ENCODE data around the gene SLC5A9.
A peak's percentile ranks its signal among the peaks of the same experiment; 100 is the strongest.
"Not testable (repeated sequence)": the region's sequence is repeated elsewhere in the genome, so short reads cannot be mapped to it uniquely, and the experiment has no call there.

SLC5A9 gene

GRCh38 chr1:48236716-48237470 is 14.4 kb downstream of the SLC5A9 start:
- DNase-seq (ENCODE audit: low spot score) (peak; percentile 48), FAIRE-seq (peak; percentile 55)

- DNase-seq (ENCODE audit: low spot score) (no peak), FAIRE-seq (no peak)
These were observed 19.7 kb downstream of the SLC5A9 start for GRCh38 chr1:48242141-48242736.

- DNase-seq (ENCODE audit: low spot score) (no peak), FAIRE-seq (no peak)
These were observed 22.6 kb downstream of the SLC5A9 start for GRCh38 chr1:48245106-48245505.

GRCh38 chr1:48246727-48247126 is 24.2 kb downstream of the SLC5A9 start:
- DNase-seq (ENCODE audit: low spot score), result no peak
- FAIRE-seq, result no peak

- FAIRE-seq, result no peak
These were observed 25.8 kb downstream of the SLC5A9 start for GRCh38 chr1:48248356-48248755.

GRCh38 chr1:48249868-48250267 is 27.4 kb downstream of the SLC5A9 start:
- DNase-seq (ENCODE audit: low spot score) (no peak), FAIRE-seq (no peak)

More at GRCh38 chr1:48248356-48248755, 25.8 kb downstream of the SLC5A9 start:
- DNase-seq (ENCODE audit: low spot score), result no peak

GRCh38 chr1:48250572-48250971 is 28.1 kb downstream of the SLC5A9 start:
- FAIRE-seq (no peak), DNase-seq (ENCODE audit: low spot score) (no peak)

- DNase-seq (ENCODE audit: low spot score) (no peak), FAIRE-seq (no peak)
These were observed 28.8 kb downstream of the SLC5A9 start for GRCh38 chr1:48251323-48251722.

GRCh38 chr1:48251821-48252220 is 29.3 kb downstream of the SLC5A9 start:
- DNase-seq (ENCODE audit: low spot score), result no peak
- FAIRE-seq, result no peak

- DNase-seq (ENCODE audit: low spot score) (no peak), FAIRE-seq (no peak)
These were observed 31.7 kb downstream of the SLC5A9 start for GRCh38 chr1:48254254-48254653.

GRCh38 chr1:48258106-48258505 is 35.6 kb downstream of the SLC5A9 start:
- FAIRE-seq (no peak), DNase-seq (ENCODE audit: low spot score) (no peak)

- DNase-seq (ENCODE audit: low spot score) (no peak), FAIRE-seq (no peak)
These were observed 39.4 kb downstream of the SLC5A9 start for GRCh38 chr1:48261881-48262400.

GRCh38 chr1:48263041-48263440 is 40.5 kb downstream of the SLC5A9 start:
- DNase-seq (ENCODE audit: low spot score) (no peak), FAIRE-seq (no peak)

GRCh38 chr1:48266576-48266975 is 44.1 kb downstream of the SLC5A9 start:
- no peak for FAIRE-seq
- DNase-seq (ENCODE audit: low spot score), result no peak

GRCh38 chr1:48277437-48277836 is 54.9 kb downstream of the SLC5A9 start:
- not testable (repeated sequence) for DNase-seq (ENCODE audit: low spot score); FAIRE-seq

- FAIRE-seq; DNase-seq (ENCODE audit: low spot score): not testable (repeated sequence)
These were observed 59.8 kb downstream of the SLC5A9 start for GRCh38 chr1:48282329-48282728.

- not testable (repeated sequence) for FAIRE-seq; DNase-seq (ENCODE audit: low spot score)
These were observed 62.3 kb downstream of the SLC5A9 start for GRCh38 chr1:48284696-48285420.

- DNase-seq (ENCODE audit: low spot score), result no peak
- FAIRE-seq, result no peak
These were observed 63.0 kb downstream of the SLC5A9 start for GRCh38 chr1:48285525-48285924.

GRCh38 chr1:48291421-48291820 is 68.9 kb downstream of the SLC5A9 start:
- no peak for FAIRE-seq
- DNase-seq (ENCODE audit: low spot score), result no peak

- FAIRE-seq (no peak), DNase-seq (ENCODE audit: low spot score) (no peak)
These were observed 70.2 kb downstream of the SLC5A9 start for GRCh38 chr1:48292706-48293105.

GRCh38 chr1:48294094-48294493 is 71.6 kb downstream of the SLC5A9 start:
- not testable (repeated sequence) for FAIRE-seq; DNase-seq (ENCODE audit: low spot score)

GRCh38 chr1:48294656-48295055 is 72.1 kb downstream of the SLC5A9 start:
- no peak for DNase-seq (ENCODE audit: low spot score)
- FAIRE-seq, result no peak
